K562 (cell line): Measurements from ENCODE around the gene CNTROB. TPM values are rescaled to one million over a fixed set of nuclear protein-coding genes. Genes with fewer than 3 reads are reported as not detected.

Experiments used
- BRCA1 ChIP-seq, 2 experiments: fragments of 450-650 bp in 1 of 2; sonication (generic) in 1 of 2; formaldehyde crosslinking in 1 of 2; IDR thresholded peaks; 2 replicates each; pipeline versions ENCODE4 v1.5.0 to v1.6.1; 2017 to 2020; ENCODE audit warnings: mild to moderate bottlenecking in 1 of 2, missing genetic modification reagents in 1 of 2
- CBX3 ChIP-seq, 2 experiments: IDR thresholded peaks; 1 replicate in 1 of 2; 2 replicates in 1 of 2; pipeline ENCODE4 v1.6.1; 2012; ENCODE audit warnings: inconsistent platforms in 2 of 2, low read length in 2 of 2, borderline replicate concordance in 1 of 2, control low read depth in 1 of 2
- JUN ChIP-seq, 2 experiments: sonication (generic) in 1 of 2; formaldehyde crosslinking in 1 of 2; IDR thresholded peaks; 2 replicates each; pipeline versions ENCODE4 v1.6.1 to v1.8.0; 2012 to 2022; ENCODE audit warnings: borderline replicate concordance in 2 of 2, mild to moderate bottlenecking in 2 of 2, improper control_type of control experiment in 1 of 2, low read depth in 1 of 2, low read length in 1 of 2, missing genetic modification reagents in 1 of 2
- KAT7 ChIP-seq: sonication (generic); formaldehyde crosslinking; IDR thresholded peaks from 2 replicates; pipeline ENCODE4 v1.8.0; 2022; ENCODE audit warnings: missing genetic modification reagents, mild to moderate bottlenecking, borderline replicate concordance
- KLF10 ChIP-seq: fragments of 250-450 bp; sonication (Bioruptor Pico); IDR thresholded peaks from 2 replicates; pipeline ENCODE4 v1.6.1; 2021; ENCODE audit warnings: matching md5 sums
- KLF6 ChIP-seq: fragments of 250-450 bp; sonication (Bioruptor Pico); IDR thresholded peaks from 2 replicates; pipeline ENCODE4 v1.4.0; 2020; ENCODE audit warnings: mild to moderate bottlenecking, moderate library complexity, borderline replicate concordance
- MAZ ChIP-seq, 2 experiments: fragments of 450-650 bp in 1 of 2; sonication (generic) in 1 of 2; formaldehyde crosslinking; IDR thresholded peaks in 1 of 2; conservative IDR thresholded peaks in 1 of 2; 2 replicates each; pipeline versions ENCODE4 v1.4.0 to v1.5.0; 2020; ENCODE audit warnings: mild to moderate bottlenecking in 1 of 2, missing genetic modification reagents in 1 of 2
- MCM7 ChIP-seq, 2 experiments: fragments of 450-650 bp; IDR thresholded peaks; 2 replicates each; pipeline ENCODE4 v1.6.1; 2016 to 2018
- NR2C2 ChIP-seq, 2 experiments: fragments of 200-800 bp in 1 of 2; sonication (Bioruptor generic) in 1 of 2; sonication (generic) in 1 of 2; formaldehyde crosslinking in 1 of 2; IDR thresholded peaks; 2 replicates each; pipeline versions ENCODE4 v1.6.1 to v1.8.0; 2016 to 2022; ENCODE audit warnings: mild to moderate bottlenecking in 1 of 2, missing compliant biosample characterization in 1 of 2, missing genetic modification characterization in 1 of 2, missing genetic modification reagents in 1 of 2
- RBM22 ChIP-seq: fragments of 200-400 bp; formaldehyde crosslinking; IDR thresholded peaks from 2 replicates; pipeline ENCODE4 v1.6.1; 2018; ENCODE audit warnings: low read length, low read depth; ENCODE audit not compliant: poor library complexity, severe bottlenecking
- XRCC4 ChIP-seq: IDR thresholded peaks from one replicate; pipeline ENCODE4 v1.6.1; 2011; ENCODE audit not compliant: insufficient read depth, insufficient read length; ENCODE audit errors: extremely low read depth
- YBX1 ChIP-seq: fragments of 450-650 bp; IDR thresholded peaks from 2 replicates; pipeline ENCODE4 v1.7.1; 2016; ENCODE audit warnings: mild to moderate bottlenecking
- ZBTB7A ChIP-seq: IDR thresholded peaks from 2 replicates; pipeline ENCODE4 v1.6.1; 2011; ENCODE audit warnings: low read depth, mild to moderate bottlenecking, low read length, moderate library complexity, borderline replicate concordance; ENCODE audit not compliant: control insufficient read depth
- ZFPM2 ChIP-seq: fragments of 250-450 bp; sonication (Bioruptor Pico); IDR thresholded peaks from 2 replicates; pipeline ENCODE4 v1.5.1; 2022; ENCODE audit warnings: mild to moderate bottlenecking
- ZNF398 ChIP-seq: fragments of 250-450 bp; sonication (Bioruptor Pico); IDR thresholded peaks from 2 replicates; pipeline ENCODE4 v1.8.0; 2021; ENCODE audit warnings: moderate library complexity, mild to moderate bottlenecking, inconsistent platforms
- ZNF436 ChIP-seq: fragments of 250-450, 450-650 bp; sonication (Bioruptor Pico); formaldehyde crosslinking; IDR thresholded peaks from 2 replicates; pipeline ENCODE4 v1.7.0; 2020; ENCODE audit warnings: mild to moderate bottlenecking
- ZNF445 ChIP-seq: fragments of 250-450 bp; sonication (Bioruptor Pico); IDR thresholded peaks from 2 replicates; pipeline ENCODE4 v1.4.0; 2020; ENCODE audit warnings: low read depth, mild to moderate bottlenecking, moderate library complexity
- polyA plus RNA-seq, 8 experiments: library from polyadenylated mRNA; depleted of rRNA in 4 of 8; stranded (reverse) in 5 of 8; unstranded in 3 of 8; fragments of >200 nt; fragmentation: Nextera tagmentation in 2 of 8; fragmentation: Illumina TruSeq in 1 of 8; extraction: Ambion mirVana in 2 of 8; extraction: Trizol in 1 of 8; gene quantifications; 2 replicates each; pipeline versions ENCODE4 v1.2.1 to v1.2.3, GENCODE V29; 2011 to 2014; ENCODE audit warnings: inconsistent platforms in 1 of 8, missing spikeins in 1 of 8
- total RNA-seq, 7 experiments: library from RNA; depleted of rRNA in 6 of 7; stranded (reverse); fragments of >200 nt in 6 of 7; fragmentation: Illumina TruSeq in 2 of 7; extraction: Trizol in 2 of 7; gene quantifications; 2 replicates each; pipeline versions ENCODE4 v1.2.1 to v1.2.3, GENCODE V29; 2011 to 2021; ENCODE audit warnings: low replicate concordance in 1 of 7
- TF ChIP-seq, protein P1 (sequence below): sonication (generic); formaldehyde crosslinking; IDR thresholded peaks from 2 replicates; pipeline ENCODE4 v1.8.1; 2023; ENCODE audit warnings: mild to moderate bottlenecking, missing genetic modification reagents
- TF ChIP-seq, protein P2 (sequence below): sonication (generic); formaldehyde crosslinking; IDR thresholded peaks from 2 replicates; pipeline ENCODE4 v1.9.0; 2022; ENCODE audit warnings: mild to moderate bottlenecking, missing genetic modification reagents
- TF ChIP-seq, protein P3 (sequence below): fragments of 450-650 bp; formaldehyde crosslinking; IDR thresholded peaks from 2 replicates; pipeline ENCODE4 v1.4.0; 2020; ENCODE audit warnings: mild to moderate bottlenecking, moderate library complexity

Gene CNTROB
- total and polyA plus RNA-seq, 9 of the 15 experiments (the other 6 are each of a cell fraction or from before 2014, with no cell fraction given), result 1.9 to 33.3 (median 23.0) TPM

DNA sequence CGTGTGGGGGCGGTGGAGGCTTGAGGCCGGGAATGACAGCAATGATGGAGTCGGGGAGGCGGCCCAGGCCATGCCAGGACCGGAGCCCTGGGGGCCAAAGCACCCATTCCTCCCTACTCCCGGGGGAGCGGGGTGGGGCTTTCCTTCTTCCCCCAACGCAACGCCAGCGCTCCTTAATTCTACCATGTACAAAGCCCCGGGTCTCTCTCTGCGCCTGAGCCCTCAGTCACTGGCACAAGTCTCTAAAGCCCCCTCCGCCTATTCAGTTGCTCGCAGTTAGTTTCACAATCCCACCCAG, 15.7 kb upstream of the CNTROB start (continued):
- no peak for TF ChIP-seq RBM22
- no peak for TF ChIP-seq ZNF398 (CRISPR knock-in tag)
- no peak for TF ChIP-seq ZNF445
- no peak for TF ChIP-seq KLF10 (CRISPR knock-in tag)
- TF ChIP-seq, protein P1, sequence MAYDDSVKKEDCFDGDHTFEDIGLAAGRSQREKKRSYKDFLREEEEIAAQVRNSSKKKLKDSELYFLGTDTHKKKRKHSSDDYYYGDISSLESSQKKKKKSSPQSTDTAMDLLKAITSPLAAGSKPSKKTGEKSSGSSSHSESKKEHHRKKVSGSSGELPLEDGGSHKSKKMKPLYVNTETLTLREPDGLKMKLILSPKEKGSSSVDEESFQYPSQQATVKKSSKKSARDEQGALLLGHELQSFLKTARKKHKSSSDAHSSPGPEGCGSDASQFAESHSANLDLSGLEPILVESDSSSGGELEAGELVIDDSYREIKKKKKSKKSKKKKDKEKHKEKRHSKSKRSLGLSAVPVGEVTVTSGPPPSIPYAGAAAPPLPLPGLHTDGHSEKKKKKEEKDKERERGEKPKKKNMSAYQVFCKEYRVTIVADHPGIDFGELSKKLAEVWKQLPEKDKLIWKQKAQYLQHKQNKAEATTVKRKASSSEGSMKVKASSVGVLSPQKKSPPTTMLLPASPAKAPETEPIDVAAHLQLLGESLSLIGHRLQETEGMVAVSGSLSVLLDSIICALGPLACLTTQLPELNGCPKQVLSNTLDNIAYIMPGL (CRISPR knock-in tag), result no peak
- TF ChIP-seq, protein P2, sequence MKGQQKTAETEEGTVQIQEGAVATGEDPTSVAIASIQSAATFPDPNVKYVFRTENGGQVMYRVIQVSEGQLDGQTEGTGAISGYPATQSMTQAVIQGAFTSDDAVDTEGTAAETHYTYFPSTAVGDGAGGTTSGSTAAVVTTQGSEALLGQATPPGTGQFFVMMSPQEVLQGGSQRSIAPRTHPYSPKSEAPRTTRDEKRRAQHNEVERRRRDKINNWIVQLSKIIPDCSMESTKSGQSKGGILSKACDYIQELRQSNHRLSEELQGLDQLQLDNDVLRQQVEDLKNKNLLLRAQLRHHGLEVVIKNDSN (CRISPR knock-in tag), result peak; percentile 63
- TF ChIP-seq, protein P3, sequence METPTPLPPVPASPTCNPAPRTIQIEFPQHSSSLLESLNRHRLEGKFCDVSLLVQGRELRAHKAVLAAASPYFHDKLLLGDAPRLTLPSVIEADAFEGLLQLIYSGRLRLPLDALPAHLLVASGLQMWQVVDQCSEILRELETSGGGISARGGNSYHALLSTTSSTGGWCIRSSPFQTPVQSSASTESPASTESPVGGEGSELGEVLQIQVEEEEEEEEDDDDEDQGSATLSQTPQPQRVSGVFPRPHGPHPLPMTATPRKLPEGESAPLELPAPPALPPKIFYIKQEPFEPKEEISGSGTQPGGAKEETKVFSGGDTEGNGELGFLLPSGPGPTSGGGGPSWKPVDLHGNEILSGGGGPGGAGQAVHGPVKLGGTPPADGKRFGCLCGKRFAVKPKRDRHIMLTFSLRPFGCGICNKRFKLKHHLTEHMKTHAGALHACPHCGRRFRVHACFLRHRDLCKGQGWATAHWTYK (CRISPR knock-in tag), result no peak
- no peak for TF ChIP-seq ZBTB7A
- no peak for TF ChIP-seq XRCC4
- TF ChIP-seq MAZ (CRISPR knock-in tag; conservative IDR thresholded peaks at IDR 0.05 in 1 of 2, IDR thresholded peaks at IDR 0.05 in 1 of 2), result 0 out of 4 replicates have a peak, but pooled peaks of 1 of the 2 experiments have one; percentile 3
- 0 out of 3 replicates have a peak, but pooled peaks of 1 of the 2 experiments have one; percentile 7 for TF ChIP-seq CBX3 (IDR thresholded peaks at IDR 0.05; ENCODE audit: borderline replicate concordance in 1 of 2, low read length in 2 of 2)
- TF ChIP-seq YBX1, result no peak
- TF ChIP-seq KLF6, result no peak
- TF ChIP-seq KAT7 (CRISPR knock-in tag), result no peak
- TF ChIP-seq MCM7 (IDR thresholded peaks at IDR 0.05), result no peak
- no peak for TF ChIP-seq NR2C2 (CRISPR knock-in tag; IDR thresholded peaks at IDR 0.05)
- 0 out of 2 replicates have a peak, but pooled peaks have one; percentile 8 for TF ChIP-seq NR2C2 (tag; IDR thresholded peaks at IDR 0.05)
- no peak for TF ChIP-seq BRCA1 (IDR thresholded peaks at IDR 0.05)
- TF ChIP-seq BRCA1 (CRISPR knock-in tag; IDR thresholded peaks at IDR 0.05), result no peak
- TF ChIP-seq ZFPM2 (CRISPR knock-in tag), result no peak
- no peak for TF ChIP-seq ZNF436
- no peak for TF ChIP-seq JUN (IDR thresholded peaks at IDR 0.05; ENCODE audit: borderline replicate concordance, low read depth, low read length)
- TF ChIP-seq JUN (CRISPR knock-in tag; IDR thresholded peaks at IDR 0.05; ENCODE audit: borderline replicate concordance), result no peak
